ENCODE measurements around the gene FSCN2.
"Not testable (repeated sequence)": the region's sequence is repeated elsewhere in the genome, so short reads cannot be mapped to it uniquely, and the experiment has no call there.

FSCN2 gene

DNA sequence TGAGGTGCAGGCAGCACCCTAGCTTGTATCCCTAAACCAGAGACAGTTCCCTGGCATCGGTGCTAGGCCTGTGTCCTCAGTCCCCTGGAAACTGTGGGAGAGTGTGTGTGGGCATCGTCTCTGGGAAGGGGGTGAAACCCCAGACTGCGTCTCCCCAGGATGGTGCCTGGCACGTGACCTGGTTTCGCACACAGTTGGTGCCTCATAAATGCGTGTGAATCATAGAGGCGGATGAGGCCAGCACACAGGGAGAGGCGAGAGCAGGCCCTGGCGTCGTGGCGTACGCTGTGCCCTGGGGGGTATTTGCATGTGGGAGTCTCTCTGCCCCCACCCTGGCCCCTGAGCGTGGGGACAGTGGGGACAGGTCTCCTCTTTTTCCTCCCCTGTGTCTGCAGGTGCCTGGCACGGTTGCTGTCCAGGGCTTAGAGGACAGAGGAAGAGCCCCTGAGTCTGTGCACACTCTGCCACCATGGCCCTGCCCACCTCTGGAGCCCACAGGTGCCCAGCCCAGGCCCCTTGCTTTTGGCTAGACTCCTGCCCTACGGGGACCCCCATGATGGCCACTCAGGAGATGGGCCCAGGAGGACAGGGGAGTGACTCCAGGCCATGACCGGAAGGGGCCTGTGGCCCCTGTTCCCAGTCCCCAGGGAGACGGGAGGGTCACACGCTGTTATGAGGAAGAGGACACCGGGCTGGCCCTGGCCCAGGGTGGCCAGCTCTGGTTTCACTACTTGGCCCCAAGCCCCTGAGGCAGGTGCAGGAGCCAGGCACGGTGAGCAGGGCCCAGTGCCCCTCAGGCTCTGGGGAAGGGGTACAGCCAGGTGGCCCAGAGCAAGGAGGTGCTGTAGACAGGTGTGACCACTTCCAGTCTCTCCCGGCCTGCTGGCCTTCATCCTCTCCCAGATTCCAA is 1.3 kb upstream of the FSCN2 start:
- DNase-seq = no peak

DNA sequence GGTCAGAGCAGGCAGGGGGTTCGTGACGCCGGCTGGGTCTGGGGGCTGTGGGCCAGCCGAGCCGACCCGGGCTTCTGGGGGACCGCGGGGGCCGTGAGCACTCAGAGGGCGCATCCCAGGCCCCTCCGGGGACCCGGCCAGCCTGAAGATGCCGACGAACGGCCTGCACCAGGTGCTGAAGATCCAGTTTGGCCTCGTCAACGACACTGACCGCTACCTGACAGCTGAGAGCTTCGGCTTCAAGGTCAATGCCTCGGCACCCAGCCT is 140 bp downstream of the FSCN2 start:
- DNase-seq = no peak

DNA sequence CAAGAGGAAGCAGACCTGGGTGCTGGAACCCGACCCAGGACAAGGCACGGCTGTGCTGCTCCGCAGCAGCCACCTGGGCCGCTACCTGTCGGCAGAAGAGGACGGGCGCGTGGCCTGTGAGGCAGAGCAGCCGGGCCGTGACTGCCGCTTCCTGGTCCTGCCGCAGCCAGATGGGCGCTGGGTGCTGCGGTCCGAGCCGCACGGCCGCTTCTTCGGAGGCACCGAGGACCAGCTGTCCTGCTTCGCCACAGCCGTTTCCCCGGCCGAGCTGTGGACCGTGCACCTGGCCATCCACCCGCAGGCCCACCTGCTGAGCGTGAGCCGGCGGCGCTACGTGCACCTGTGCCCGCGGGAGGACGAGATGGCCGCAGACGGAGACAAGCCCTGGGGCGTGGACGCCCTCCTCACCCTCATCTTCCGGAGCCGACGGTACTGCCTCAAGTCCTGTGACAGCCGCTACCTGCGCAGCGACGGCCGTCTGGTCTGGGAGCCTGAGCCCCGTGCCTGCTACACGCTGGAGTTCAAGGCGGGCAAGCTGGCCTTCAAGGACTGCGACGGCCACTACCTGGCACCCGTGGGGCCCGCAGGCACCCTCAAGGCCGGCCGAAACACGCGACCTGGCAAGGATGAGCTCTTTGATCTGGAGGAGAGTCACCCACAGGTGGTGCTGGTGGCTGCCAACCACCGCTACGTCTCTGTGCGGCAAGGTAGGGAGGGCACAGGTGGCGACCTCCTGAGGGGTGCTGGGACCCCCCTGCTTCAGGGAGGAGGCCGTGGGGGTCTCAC is 667 bp downstream of the FSCN2 start:
- DNase-seq = peak; percentile 61 to 78 (median 70)

DNA sequence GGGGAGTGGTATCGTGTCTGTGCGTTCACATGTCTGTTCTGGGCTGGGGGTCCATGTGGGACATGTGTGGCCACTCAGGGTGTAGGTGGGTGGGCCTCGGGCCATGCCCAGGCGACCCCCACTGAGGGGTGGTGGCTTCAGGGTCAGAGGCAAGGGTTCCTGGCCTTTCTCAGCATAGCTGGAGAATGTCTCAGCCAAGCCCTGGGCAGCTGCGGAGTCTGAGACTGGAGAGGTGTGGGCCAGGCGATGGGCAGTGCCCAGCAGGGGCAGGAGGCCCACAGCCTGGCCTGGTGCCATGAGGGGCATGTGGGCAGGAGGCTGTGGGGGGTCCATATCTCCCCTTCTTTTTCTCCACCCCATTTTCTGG is 1.2 kb downstream of the FSCN2 start:
- no peak for DNase-seq

DNA sequence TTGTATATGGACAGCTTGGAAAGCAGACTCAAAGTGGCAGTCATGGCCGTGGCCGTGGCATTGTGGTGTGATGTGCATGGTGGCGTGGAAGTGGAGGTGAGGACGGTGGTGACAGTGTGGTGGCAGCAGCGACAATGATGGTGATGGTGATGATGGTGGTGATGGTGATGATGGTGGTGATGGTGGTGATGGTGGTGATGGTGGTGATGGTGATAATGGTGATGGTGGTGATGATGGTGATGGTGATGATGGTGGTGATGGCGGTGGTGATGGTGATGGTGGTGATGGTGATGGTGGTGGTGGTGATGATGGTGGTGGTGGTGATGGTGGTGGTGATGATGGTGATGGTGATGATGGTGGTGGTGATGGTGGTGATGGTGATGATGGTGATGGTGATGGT is 2.8 kb downstream of the FSCN2 start:
- not testable (repeated sequence) for DNase-seq

DNA sequence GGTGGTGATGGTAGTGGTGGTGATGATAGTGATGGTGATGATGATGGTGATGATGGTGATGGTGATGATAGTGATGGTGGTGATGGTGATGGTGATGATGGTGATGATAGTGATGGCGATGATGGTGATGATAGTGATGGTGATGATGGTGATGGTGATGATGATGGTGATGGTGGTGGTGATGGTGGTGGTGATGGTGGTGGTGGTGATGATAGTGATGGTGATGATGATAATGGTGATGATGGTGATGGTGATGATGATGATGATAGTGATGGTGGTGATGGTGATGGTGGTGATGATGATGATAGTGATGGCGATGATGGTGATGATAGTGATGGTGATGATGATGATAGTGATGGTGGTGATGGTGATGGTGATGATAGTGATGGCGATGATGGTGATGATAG is 3.8 kb downstream of the FSCN2 start:
- DNase-seq = not testable (repeated sequence)

DNA sequence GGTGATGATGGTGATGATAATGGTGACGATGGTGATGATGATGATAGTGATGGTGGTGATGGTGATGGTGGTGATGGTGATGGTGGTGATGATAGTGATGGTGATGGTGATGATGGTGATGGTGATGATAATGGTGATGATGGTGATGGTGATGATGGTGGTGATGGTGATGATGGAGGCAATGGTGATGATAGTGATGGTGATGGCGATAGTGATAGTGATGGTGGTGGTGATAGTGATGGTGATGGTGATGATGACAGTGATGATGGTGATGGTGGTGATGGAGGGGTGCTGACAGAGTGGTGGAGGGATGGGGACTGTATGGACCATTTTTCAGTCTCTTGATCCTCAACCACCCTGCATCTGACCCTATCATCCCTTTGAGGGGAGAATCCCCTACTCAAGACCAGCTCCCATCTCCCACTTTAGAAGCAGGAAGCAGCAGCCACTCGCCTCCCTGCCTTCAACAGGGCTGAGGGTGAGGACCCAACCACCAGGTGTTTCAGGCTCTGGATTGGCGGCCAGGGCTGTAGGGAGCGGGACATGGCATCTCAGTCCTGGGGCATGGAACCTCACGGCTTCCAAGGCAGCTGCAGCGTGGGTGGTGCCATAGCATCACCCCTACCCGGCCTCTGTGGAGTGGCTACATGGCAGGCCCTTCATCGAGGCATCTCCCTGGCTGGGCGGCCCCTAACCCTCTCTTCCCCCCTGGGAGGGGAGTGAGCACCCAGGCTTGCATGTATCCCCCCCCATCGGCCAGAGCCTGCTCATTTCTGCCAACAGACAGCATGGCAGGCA is 4.5 kb downstream of the FSCN2 start:
- DNase-seq = no peak

DNA sequence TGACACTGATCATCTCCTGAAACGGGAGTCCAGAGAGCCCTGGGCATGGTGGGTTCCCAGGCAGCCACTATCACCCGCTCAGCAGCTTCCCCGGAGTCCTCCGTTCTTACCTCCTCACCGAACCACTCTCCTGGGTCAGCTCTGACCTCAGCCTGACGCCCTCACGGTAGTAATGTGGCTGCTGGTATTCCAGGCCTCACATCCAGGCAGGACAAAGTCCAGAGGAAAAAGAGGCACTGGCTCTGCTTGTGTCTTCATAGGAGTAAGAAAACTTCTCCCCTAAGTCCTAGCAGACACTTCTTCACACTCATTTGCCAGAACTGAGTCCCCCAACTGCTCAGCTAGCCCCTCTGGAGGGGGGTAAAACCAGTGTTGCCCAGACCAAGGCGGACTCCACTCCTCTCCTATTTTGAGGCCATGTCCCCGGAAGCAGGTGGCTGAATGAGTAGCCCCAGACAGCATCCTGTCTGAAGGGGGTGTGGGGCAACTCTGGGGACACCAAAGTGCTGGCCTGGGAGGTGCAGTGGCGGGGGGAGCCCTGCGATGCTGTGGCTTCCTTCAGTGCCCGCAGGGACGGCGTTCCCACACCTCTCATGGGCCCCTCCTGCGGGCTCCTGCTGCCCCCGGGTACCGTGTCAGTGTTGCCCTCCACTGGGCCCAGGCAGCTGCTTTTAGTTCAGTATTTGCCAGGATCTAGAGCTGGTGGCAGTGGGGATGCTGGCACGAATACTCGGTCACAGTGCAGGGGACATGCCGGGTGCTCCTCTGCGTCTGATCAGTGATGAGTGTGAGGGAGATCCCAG is 5.4 kb downstream of the FSCN2 start:
- DNase-seq = peak in 1 of 3 experiments; percentile 22

DNA sequence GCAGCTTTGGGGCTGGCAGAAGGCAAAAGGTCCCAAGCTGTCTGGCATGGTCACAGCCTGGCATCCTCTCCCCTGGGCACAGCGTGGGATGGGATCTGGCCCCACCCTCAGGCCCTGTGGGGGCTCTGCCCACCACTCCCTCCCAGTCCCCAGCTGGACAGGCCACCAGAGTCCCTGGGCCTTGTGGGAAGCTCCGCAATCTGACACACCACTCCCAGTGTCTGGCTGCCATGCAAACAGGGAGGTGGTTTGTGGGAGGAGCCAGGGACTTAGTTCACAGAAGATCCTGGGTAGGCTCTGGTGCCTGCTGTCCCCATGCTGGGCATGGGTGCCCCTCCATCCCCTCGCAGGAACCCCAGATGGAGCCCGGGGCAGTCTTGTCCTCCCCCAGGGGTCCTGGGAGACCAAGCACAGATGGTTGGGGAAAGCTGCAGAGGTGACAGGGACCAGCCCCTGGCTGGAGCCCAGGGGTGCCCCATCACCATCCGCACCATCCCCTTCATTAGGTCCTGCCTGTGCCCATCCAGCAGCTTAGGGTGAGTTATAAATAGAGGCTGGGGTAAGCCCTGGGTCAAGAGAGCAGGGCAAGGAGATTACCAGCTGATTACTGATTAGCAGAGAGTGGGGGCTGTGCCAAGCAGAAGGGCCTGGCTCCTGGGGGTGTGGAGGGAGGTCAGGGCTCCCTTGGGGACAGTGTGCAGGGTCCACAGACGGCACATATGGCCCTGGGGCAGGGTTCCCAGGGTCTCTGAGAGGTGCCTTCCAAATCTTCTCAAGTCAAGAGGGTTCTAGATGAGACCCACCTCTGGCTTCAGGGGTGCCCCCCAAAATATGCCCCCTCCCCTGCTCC is 6.2 kb downstream of the FSCN2 start:
- DNase-seq = no peak

DNA sequence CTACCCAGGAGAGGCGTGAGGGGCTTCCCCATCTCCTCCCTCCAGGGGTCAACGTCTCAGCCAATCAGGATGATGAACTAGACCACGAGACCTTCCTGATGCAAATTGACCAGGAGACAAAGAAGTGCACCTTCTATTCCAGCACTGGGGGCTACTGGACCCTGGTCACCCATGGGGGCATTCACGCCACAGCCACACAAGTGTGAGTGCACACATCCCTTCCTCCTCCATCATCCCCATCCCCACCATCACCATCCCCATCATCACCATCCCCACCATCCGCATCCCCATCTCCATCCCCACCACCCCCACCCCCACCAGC is 6.8 kb downstream of the FSCN2 start:
- no peak for DNase-seq

DNA sequence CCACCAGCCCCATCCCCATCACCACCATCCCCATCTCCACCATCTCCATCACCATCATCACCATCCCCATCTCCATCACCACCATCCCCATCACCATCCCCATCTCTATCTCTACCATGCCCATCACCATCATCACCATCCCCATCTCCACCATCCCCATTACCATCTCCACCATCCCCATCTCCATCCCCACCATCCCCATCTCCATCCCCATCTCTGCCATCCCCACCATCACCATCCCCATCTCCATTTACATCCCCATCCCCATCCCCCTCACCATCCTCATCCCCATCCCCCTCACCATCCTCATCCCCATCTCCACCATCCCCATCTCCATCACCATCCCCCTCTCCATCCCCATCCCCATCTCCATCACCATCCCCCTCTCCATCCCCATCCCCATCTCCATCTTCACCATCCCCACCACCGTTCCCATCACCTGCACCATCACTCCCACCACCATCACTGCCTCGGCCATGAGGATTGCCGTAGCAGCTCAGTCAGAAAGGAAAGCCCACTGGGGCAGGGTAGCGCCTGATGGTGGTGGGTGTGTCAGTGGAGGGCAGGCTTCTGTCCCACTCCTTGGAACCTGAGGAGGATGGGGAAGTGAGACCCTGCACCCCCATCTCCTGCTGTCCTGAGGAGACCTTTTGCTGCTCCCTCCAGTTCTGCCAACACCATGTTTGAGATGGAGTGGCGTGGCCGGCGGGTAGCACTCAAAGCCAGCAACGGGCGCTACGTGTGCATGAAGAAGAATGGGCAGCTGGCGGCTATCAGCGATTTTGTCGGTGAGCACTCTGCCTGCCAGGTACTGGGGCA is 7.5 kb downstream of the FSCN2 start:
- no peak for DNase-seq

DNA sequence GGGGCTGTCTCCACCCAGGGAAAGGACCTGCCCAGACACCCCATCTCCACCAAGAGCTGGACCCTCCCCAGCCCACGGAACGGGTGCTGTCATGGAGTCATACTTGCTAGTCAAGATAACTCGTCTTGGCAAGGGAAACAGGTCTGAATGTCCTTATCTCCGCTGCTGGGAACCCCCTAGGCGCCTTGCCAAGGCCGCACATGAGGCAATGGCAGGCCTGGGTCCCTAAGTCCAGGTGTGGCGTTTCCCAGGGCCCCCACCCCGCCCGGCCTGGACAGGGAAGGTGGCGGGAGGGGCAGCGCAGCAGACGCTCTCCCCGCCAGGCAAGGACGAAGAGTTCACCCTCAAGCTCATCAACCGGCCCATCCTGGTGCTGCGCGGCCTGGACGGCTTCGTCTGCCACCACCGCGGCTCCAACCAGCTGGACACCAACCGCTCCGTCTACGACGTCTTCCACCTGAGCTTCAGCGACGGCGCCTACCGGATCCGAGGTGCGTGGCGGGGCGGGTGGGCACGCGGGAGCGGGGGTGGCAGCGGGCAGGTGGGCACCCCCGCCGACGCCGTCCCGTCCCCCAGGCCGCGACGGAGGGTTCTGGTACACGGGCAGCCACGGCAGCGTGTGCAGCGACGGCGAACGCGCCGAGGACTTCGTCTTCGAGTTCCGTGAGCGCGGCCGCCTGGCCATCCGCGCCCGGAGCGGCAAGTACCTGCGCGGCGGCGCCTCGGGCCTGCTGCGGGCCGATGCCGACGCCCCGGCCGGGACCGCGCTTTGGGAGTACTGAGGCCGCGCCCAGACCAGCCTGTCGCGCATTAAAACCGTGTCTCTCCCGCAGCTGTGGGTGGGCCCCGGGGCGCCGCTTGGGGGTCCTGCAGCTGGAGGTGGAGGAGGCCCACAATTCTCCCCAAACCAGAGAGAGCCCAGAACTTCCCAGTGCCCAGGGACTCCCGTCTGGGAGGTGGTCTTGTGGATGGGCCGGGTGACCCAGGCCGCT is 8.4 kb downstream of the FSCN2 start:
- DNase-seq = no peak

DNA sequence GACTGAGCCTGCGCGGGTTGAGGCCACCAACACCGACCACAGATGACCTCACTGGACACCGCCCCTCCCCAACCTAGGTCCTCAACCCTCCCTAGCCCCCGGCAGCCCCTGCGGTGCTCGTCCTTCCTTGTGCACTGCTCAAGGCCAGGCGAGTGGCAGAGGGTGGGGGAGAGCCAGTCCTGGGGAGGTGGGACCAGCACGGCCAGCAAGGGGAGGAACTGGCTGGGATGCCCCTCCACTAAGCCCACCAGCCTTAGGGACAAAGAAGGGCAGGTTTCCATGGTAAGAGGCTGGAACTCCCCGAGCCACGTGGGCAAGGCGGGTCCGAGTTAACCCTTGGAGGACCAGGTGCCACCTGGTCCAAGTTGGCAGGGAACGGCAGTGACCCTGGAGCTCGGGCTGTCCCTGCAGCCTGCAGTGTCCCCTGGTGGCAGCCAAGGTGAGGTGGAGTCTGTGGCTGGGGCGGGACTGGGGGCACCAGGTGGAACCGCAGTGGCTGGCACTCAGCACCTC is 9.2 kb downstream of the FSCN2 start:
- peak in 2 of 3 experiments; percentile 42 to 96 for DNase-seq

DNA sequence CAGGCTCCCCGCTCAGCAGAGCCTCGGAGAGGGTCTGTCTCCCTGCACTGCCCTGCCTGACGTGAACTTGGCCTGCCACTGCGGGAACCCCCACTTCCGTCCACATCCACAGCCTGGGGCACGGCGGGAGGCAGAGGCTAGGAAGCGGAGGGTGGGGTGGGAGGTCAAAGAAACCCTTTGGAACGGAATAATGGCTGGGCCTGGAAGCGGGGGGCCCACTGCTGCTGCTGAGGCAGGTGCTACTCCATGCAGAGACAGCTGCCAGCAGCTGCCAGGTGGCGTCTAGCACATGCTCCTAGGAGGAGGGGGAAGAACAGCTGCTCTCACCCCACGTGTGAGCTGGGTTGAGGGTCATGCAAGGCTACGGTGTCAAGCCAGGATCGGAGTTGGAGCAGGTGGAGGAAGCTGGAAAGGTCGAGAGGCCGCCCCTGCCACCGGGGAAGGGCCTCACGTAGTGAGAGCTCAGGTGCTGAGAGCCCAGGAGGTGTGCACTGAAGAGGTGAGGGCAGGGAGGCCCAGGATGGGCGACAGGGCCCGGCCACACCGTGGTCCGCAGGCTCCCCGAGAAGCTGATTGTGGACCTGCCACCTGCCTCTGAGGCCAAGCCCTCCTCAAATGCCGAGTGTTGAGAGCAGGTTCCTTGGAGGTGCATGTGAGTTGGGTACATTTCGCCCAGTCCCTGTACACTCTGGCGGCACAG is 9.8 kb downstream of the FSCN2 start:
- DNase-seq = peak; percentile 74 to 96 (median 96)

DNA sequence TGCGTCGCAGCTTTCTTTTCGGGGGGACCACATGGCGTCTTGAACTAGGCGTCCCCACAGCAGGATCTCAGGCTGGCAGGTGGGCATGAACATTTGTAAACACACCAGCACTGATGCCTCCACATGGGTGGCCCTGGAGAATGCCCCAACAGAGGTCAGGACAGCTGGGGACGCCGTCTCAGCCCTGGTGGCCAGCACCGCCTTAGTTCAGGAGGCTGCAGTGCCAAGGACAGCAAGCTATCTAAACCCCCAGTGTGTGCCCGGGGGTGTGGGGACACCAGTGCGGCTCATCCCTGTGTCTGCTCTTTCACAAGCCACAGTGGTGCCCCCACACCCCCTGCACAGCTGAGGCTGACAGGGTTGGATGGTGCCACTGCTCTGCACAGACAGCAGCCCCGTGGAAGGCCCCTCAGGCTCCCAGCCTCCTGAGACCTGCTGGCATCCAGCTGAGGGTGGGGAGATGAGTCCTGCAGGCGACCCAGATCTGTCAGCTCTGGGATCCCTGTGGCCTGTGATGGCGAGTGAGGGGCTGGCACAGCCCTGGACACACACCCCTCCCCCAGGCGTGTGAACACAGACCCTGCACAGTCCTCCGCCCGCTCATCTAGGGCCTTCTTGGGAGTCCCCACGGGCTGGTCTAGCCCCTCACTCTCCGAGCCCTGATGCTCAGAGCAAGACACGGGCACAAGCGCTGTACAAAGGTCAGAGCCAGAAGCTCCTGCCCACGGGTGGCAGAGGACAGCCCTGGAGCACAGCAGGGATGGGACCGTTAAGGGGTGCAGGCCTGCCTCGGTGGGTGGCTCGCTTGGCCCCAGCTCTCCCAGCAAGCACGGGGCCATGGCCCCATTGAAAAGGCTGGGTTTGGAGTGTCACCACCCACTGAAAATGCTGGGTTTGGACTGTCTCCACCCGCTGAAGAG is 10.7 kb downstream of the FSCN2 start:
- no peak for DNase-seq

DNA sequence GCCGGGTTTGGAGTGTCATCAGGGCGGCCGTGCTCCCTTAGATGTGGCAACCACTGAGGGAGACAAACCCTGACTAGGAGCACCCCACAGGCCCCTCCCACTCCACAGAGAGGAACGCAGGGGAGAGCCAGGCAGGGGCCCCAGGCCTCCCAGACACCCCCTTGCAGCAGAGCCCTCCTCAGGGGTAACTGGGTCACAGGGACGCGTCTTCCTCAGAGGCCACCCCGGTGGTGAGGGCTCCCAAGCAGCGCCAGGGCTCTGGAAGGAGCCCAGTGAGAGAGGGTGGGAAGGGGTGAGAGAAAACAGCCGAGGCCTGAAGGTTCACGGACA is 11.4 kb downstream of the FSCN2 start:
- no peak for DNase-seq

DNA sequence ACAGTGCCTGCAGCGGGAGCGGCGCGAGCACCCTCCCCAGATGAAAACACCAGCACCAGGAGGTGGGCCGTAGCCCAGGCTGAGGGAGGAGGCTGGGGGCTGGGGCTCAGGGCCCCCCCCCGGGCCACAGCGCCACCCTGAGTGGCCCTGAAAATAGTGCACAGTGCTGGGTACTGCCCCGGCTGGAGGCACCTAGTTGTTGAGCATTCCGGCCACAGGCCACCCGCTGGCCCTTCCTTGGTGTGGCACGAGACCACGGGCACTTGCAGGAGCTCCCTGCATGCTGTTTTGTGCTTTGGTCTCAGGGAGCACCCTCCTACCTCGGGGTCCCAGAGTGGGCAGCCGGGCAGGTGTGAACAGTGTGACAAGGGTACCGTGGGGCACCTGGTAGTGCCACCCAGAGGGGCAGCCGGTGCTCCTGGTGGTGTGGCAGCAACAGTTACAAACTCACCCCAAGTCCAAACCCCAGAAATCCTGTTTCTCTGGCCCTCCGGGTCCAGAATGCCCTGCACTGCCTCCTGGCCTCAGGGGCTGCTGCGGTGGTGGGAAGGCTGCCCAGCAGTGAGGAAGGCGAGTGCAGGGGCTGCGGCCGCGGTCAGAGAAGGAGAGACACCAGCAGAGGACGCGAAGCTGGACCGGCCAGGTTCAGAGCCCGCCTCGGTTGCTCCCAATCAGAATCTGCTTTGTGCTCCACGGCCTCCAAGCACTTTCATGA is 11.9 kb downstream of the FSCN2 start:
- DNase-seq = no peak
